GM12878 (cell line): Measurements from ENCODE around the gene GAREM1. TPM values are rescaled to one million over a fixed set of nuclear protein-coding genes. Genes with fewer than 3 reads are reported as not detected.

Experiments
- ATAC-seq: fragments of 200-7000 bp; cut with Tn5 transposase; 3 replicates; pipeline ENCODE4 v1.9.1; 2020; ENCODE audit warnings: mild to moderate bottlenecking, moderate library complexity
- BruUV-seq: library from RNA; stranded (reverse); fragments of 400-500 nt; replicated peaks from 2 replicates; lab custom pipeline; 2021; lab: Mats Ljungman, UMichigan
- CTCF ChIA-PET: fragments of 300-600 bp; sonication (Branson Sonifier 250); formaldehyde crosslinking; extraction: SDS; loops from one replicate; lab custom pipeline; 2021; ENCODE audit warnings: inconsistent platforms; lab: Yijun Ruan, JAX
- POLR2A ChIA-PET: fragments of 350-600 bp; formaldehyde crosslinking; extraction: SDS; loops from one replicate; lab custom pipeline; 2021; ENCODE audit warnings: inconsistent platforms; lab: Charles Lee
- RAD21 ChIA-PET: fragments of 300-600 bp; sonication (Branson Sonifier 250); formaldehyde crosslinking; loops from one replicate; lab custom pipeline; 2023; ENCODE audit warnings: antibody characterized with exemption; ENCODE audit not compliant: unreplicated experiment; lab: Charles Lee
- SMC1A ChIA-PET: fragments of 300-600 bp; sonication (Branson Sonifier 250); formaldehyde crosslinking; loops from one replicate; lab custom pipeline; 2023; ENCODE audit not compliant: unreplicated experiment, uncharacterized antibody; lab: Charles Lee
- DNase-seq: peaks from one replicate; pipeline ENCODE4 v3.0.0-alpha.2; 2011; ENCODE audit warnings: low read depth, low spot score
- FAIRE-seq: peaks from 3 replicates; lab custom pipeline; 2011; peaks lifted over from hg19 to GRCh38; lab: Jason Lieb, UNC
- H2AFZ ChIP-seq: 2 replicates; pipeline ENCODE4 v1.6.0; 2011; ENCODE audit warnings: low read depth, low read length, control low read depth; ENCODE audit not compliant: control insufficient read depth
- H3K27ac ChIP-seq: 2 replicates; pipeline ENCODE4 v1.5.1; 2011; ENCODE audit warnings: control low read depth; ENCODE audit not compliant: control insufficient read depth, insufficient read depth
- H3K27me3 ChIP-seq, 2 experiments: replicated peaks in 1 of 2; 2 replicates each; pipeline versions ENCODE4 v1.6.0 to v1.6.1; 2011; ENCODE audit warnings: low read length in 1 of 2; ENCODE audit not compliant: control insufficient read depth in 2 of 2, insufficient read depth in 2 of 2
- H3K36me3 ChIP-seq, 2 experiments: 2 replicates each; pipeline ENCODE4 v1.5.1; 2011; ENCODE audit warnings: low read length in 1 of 2; ENCODE audit not compliant: control insufficient read depth in 2 of 2, insufficient read depth in 2 of 2
- H3K4me1 ChIP-seq: 2 replicates; pipeline ENCODE4 v1.6.1; 2011; ENCODE audit warnings: mild to moderate bottlenecking, low read length, moderate library complexity, mixed read lengths; ENCODE audit not compliant: control insufficient read depth, insufficient read depth
- H3K4me2 ChIP-seq: 2 replicates; pipeline ENCODE4 v1.6.0; 2011; ENCODE audit warnings: control low read depth; ENCODE audit not compliant: control insufficient read depth, insufficient read depth
- H3K4me3 ChIP-seq: fragments of 200-600 bp; sonication (generic); 2 replicates; pipeline ENCODE4 v1.5.1; 2016
- H3K79me2 ChIP-seq: 2 replicates; pipeline ENCODE4 v1.6.0; 2011; ENCODE audit warnings: low read length; ENCODE audit not compliant: control insufficient read depth, insufficient read depth
- H3K9ac ChIP-seq: 2 replicates; pipeline ENCODE4 v1.8.0; 2011; ENCODE audit warnings: low read length, control low read depth, mixed read lengths; ENCODE audit not compliant: control insufficient read depth, insufficient read depth
- H3K9me3 ChIP-seq: replicated peaks from 3 replicates; pipeline ENCODE4 v1.5.1; 2011; ENCODE audit warnings: mild to moderate bottlenecking, low read length; ENCODE audit not compliant: control insufficient read depth, insufficient read depth
- H4K20me1 ChIP-seq: 2 replicates; pipeline ENCODE4 v1.6.0; 2011; ENCODE audit not compliant: control insufficient read depth, insufficient read depth
- BMI1 ChIP-seq: fragments of 450-650 bp; IDR thresholded peaks from 2 replicates; pipeline ENCODE4 v1.6.1; 2016; ENCODE audit warnings: mild to moderate bottlenecking, moderate library complexity, borderline replicate concordance
- MEF2B ChIP-seq: fragments of 450-650 bp; IDR thresholded peaks from 2 replicates; pipeline ENCODE4 v1.6.1; 2018; ENCODE audit warnings: mild to moderate bottlenecking, moderate library complexity; ENCODE audit not compliant: partially characterized antibody, poor library complexity, severe bottlenecking
- MYC ChIP-seq: IDR thresholded peaks from 2 replicates; pipeline ENCODE4 v1.6.1; 2011; ENCODE audit warnings: mild to moderate bottlenecking, low read length, moderate library complexity, inconsistent platforms; ENCODE audit not compliant: insufficient read depth, insufficient replicate concordance, insufficient read length, severe bottlenecking
- PAX5 ChIP-seq: IDR thresholded peaks from 2 replicates; pipeline ENCODE4 v1.6.1; 2011; ENCODE audit warnings: low read depth, low read length, borderline replicate concordance
- PAX8 ChIP-seq: fragments of 450-650 bp; IDR thresholded peaks from 2 replicates; pipeline ENCODE4 v1.6.1; 2017; ENCODE audit warnings: mild to moderate bottlenecking, moderate library complexity
- RBBP5 ChIP-seq: fragments of 200-600 bp; sonication (generic); conservative IDR thresholded peaks from 2 replicates; pipeline ENCODE4 v1.6.1; 2016
- ZZZ3 ChIP-seq: IDR thresholded peaks from 2 replicates; pipeline ENCODE4 v1.6.1; 2011; ENCODE audit warnings: low read depth; ENCODE audit not compliant: control insufficient read depth, insufficient read length
- WGBS: methylation state at CpG from one replicate; pipeline ENCODE4 v1.1.6; 2016; ENCODE audit warnings: low lambda C conversion rate; ENCODE audit not compliant: insufficient replicate concordance, insufficient coverage; ENCODE audit errors: missing lambda C conversion rate; 5-methylcytosine and 5-hydroxymethylcytosine counted together
- in situ Hi-C: fragments of 300-500 bp; cut with MboI; formaldehyde crosslinking; loops from 9 replicates; pipeline ENCODE4 v1.14.3; 2018; ENCODE audit warnings: mixed read lengths
- intact Hi-C: fragments of 100-400 bp; cut with micrococcal nuclease; formaldehyde crosslinking; loops from one replicate; pipeline ENCODE4 v1.14.2; 2022; ENCODE audit not compliant: unreplicated experiment
- polyA plus RNA-seq, 11 experiments: library from polyadenylated mRNA; depleted of rRNA in 4 of 11; unstranded in 6 of 11; stranded (reverse) in 5 of 11; fragments of >200 nt; fragmentation: Nextera tagmentation in 4 of 11; fragmentation: Illumina TruSeq in 1 of 11; extraction: Ambion mirVana in 4 of 11; extraction: Trizol in 1 of 11; gene quantifications; 1 replicate in 1 of 11; 2 replicates in 10 of 11; pipeline versions ENCODE4 v1.2.1 to v1.2.3, GENCODE V29; 2011 to 2016; ENCODE audit warnings: inconsistent platforms in 2 of 11, missing spikeins in 2 of 11, low read depth in 1 of 11
- total RNA-seq, 4 experiments: library from RNA; depleted of rRNA in 3 of 4; stranded (reverse); fragments of >200 nt in 3 of 4; fragmentation: Illumina TruSeq in 1 of 4; extraction: Trizol in 1 of 4; gene quantifications; 2 replicates each; pipeline versions ENCODE4 v1.2.1 to v1.2.3, GENCODE V29; 2013 to 2021
- TF ChIP-seq, protein P1 (sequence below): fragments of 450-650 bp; IDR thresholded peaks from 2 replicates; pipeline ENCODE4 v1.6.1; 2017; ENCODE audit warnings: mild to moderate bottlenecking, moderate library complexity

The GAREM1 gene
- total and polyA plus RNA-seq, 10 of the 15 experiments (the other 5 are each of a cell fraction or from before 2014, with no cell fraction given), result 0.05 to 0.29 (median 0.05) TPM; not detected in 7

DNA sequence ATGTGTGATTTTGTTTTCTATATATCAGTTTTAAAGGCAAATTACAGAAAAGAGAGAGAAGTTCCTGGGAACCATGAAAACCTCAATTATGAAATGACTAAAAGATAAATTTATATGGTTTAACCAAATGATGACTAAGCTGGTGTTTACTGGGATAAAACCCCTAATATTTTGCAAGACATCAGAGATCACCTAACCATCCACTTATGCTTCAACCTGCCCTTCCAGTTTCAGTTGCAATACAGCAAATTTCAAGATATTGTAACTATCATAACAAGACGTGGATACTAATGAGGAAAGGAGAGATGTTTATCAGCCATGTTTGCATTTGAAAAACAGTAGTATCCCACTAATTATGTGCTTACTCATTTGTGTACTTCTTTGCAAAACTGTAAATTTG lies 108.2 kb downstream of the GAREM1 start:
- ATAC-seq, result no peak
- RAD21 ChIA-PET, result no interaction called here
- no peak overlapping the region for H3K4me3 ChIP-seq
- TF ChIP-seq ZZZ3, result no peak
- no peak for TF ChIP-seq RBBP5
- TF ChIP-seq MYC, result no peak
- no peak for TF ChIP-seq PAX5
- TF ChIP-seq BMI1, result no peak
- TF ChIP-seq, protein P1, sequence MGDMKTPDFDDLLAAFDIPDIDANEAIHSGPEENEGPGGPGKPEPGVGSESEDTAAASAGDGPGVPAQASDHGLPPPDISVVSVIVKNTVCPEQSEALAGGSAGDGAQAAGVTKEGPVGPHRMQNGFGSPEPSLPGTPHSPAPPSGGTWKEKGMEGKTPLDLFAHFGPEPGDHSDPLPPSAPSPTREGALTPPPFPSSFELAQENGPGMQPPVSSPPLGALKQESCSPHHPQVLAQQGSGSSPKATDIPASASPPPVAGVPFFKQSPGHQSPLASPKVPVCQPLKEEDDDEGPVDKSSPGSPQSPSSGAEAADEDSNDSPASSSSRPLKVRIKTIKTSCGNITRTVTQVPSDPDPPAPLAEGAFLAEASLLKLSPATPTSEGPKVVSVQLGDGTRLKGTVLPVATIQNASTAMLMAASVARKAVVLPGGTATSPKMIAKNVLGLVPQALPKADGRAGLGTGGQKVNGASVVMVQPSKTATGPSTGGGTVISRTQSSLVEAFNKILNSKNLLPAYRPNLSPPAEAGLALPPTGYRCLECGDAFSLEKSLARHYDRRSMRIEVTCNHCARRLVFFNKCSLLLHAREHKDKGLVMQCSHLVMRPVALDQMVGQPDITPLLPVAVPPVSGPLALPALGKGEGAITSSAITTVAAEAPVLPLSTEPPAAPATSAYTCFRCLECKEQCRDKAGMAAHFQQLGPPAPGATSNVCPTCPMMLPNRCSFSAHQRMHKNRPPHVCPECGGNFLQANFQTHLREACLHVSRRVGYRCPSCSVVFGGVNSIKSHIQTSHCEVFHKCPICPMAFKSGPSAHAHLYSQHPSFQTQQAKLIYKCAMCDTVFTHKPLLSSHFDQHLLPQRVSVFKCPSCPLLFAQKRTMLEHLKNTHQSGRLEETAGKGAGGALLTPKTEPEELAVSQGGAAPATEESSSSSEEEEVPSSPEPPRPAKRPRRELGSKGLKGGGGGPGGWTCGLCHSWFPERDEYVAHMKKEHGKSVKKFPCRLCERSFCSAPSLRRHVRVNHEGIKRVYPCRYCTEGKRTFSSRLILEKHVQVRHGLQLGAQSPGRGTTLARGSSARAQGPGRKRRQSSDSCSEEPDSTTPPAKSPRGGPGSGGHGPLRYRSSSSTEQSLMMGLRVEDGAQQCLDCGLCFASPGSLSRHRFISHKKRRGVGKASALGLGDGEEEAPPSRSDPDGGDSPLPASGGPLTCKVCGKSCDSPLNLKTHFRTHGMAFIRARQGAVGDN, result no peak
- TF ChIP-seq MEF2B, result no peak
- TF ChIP-seq PAX8, result no peak
- TF ChIP-seq, all 136 proteins: peak for 0
- DNase-seq (no peak), FAIRE-seq (no peak)
- Histone ChIP-seq H3K9me3 (no peaks in the 10 kb centered on the region), H2AFZ (no peak overlapping the region), H4K20me1 (no peaks in the 10 kb centered on the region), H3K27me3 (no peaks in the 10 kb centered on the region), H3K4me2 (no peak overlapping the region), H3K4me1 (no peaks in the 10 kb centered on the region), H3K27ac (no peak overlapping the region), H3K79me2 (no peaks in the 10 kb centered on the region), H3K36me3 (no peaks in the 10 kb centered on the region), H3K9ac (no peak overlapping the region)
- in situ Hi-C loops (no loop called here), intact Hi-C loops (no loop called here)
- BruUV-seq, result no TSS peak
- ChIA-PET SMC1A (no interaction called here), CTCF (no interaction called here), POLR2A (no interaction called here)
- WGBS, result 6% methylated on average over 1 of the region's 1 CpG
